Fibroblast of skin of abdomen (primary cell): ENCODE measurements around the gene SYTL3.

Source experiments
- DNase-seq: peaks from one replicate; pipeline ENCODE4 v3.0.0-alpha.2; 2013

SYTL3 gene

DNA sequence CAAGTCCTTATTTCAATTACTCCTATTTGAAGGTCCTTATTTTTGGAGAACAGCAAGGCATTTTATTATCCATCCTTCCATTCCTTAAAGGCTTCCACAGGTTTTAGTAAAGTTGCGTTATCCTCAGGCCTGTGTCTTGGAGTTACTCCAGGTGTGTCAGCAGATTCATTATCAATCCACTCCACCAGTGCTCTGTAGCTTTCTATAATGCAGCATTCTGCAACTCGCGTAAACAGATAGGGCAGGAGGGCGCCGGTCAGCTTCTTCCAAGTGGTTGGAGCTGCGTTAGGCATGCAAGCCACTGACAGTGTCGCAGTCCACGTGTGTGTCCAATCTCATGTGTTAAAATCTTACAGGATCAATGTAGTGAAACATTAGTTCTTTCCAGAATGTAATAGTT is 75.8 kb downstream of the SYTL3 start:
- DNase-seq: no peak

DNA sequence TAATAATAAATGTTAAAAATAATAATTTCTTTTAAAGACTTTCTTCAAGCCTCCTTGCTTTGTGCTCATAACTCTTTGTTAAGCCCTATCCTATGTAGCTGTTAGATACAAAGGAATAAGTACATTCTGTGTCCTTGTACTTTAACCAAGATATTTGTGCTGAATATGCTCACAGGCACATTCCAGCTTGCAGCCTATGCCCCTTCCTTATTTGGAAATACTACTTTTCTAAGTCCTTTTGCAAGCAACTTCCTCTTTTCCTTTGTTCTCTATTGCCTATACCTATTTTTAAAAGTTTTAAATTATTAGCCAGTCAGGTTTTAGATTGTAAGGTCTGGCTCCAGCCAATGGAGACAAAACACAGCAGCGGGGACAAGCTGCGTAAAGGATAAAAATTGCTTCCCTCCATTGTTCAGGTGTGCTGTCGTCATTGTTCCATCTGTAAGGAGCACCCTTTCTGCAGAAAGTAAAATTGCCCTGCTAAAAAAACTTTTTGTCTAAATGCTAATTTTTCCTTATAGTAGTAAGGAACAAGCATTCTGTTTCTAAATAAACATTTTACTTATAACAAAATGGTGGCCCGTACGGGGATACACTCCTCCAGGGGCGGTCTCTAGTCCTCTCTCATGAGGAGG is 80.2 kb downstream of the SYTL3 start:
- no peak for DNase-seq

DNA sequence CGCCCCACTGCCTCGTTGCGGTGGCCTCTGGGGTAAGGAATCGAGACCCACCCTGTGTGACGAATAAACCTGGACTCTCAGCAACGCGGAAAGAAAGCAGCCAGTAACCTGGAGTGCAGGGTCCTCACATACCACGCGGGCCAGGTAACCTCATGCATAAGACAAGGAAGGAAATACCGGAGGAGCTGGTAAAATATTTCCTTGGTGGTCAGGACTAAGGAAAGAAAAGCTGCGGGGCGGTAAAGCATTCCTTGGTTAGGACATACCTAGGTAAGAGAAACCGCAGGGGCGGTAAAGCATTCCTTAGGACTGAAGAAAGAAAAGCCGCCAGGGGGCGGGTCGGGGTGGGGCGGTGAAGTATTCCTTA is 80.7 kb downstream of the SYTL3 start:
- no peak for DNase-seq

DNA sequence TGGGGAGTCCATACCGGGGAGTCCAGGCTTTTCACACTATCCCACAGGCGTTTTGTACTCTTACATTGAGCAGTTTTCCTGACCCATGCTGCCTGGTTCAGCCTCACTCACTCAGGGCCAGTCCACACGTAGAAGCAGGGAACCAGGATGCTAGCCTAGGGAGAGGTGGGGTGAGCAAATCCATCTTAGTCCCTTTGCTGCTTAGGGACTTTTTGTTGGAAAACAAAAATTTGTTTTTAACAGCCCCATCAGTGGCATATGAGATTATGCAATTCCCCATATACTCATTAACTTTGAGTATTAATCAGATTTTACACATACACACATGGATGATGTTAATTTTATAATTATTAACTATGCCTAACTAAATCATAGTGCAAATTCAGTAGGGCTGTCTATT is 85.2 kb downstream of the SYTL3 start:
- DNase-seq: no peak

DNA sequence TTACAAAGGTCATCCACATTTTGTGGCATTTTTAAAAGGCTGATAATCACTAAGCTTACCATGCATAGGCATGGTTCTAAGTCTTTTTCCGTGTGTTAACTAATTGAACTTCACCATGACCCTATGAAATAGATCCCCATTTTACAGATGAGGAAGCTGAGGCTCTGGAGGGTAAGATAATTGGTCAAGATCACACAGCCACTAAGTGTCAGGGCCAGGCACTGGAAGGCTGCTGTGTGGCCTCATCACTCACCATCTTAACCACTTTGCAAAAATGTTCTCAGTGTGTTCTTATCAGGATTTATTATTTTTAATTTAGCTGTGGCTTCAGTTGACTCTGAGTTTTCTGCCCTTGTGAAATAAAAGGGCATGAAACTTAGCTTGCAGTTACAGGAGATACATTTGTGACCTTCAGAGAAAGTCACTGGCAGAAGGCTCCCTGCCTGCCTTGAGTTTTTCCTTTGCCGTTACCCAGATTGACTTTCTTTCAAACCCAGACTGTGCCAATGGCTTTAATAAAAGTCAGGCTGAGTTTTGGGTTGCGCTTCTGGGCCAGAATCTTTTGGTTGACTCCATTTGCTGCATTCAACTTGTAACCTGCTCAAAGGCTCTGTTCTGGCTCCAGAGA is 87.3 kb downstream of the SYTL3 start:
- no peak for DNase-seq

DNA sequence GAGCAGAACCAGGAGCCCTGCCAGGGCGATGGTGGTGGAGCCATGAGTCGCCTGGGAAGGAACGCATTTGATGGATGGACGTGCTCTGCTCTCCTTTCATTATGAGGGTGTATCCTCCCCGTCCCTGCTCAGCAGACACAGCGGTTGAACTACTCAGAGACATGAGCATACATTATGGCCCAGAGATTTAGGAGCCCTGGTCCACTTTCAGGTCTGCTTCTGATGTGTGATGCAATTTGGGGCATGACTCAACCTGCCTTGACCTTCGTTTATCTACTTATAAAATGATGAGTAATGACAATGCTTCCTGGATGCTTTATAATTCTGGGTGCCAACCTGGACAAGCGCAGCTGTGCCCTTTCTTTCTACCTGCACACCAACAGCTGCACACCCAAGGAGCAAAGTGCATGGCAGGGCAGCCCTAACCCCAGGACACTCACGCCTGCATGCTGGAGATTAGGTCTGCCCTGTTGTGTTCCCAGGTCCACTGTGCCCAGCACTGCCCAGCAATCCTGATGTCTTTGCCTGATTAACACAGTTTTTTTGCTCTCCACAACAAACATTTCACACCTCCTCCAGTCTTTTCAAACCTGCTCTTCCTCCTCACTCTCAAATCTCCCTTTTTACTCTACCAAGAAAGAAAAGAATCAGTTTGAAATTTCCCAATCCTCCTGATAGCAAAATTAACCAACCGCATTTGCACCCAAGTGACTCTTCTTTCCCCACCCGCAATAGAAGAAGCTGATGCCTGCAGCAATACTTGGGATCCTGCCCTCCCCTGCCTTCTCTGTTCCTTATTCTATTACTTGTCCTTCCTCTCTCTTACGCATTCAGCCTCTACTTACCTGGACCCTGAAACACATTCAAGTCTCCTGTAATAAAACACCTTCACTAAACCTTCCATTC is 88.1 kb downstream of the SYTL3 start:
- peak; percentile 47 for DNase-seq

DNA sequence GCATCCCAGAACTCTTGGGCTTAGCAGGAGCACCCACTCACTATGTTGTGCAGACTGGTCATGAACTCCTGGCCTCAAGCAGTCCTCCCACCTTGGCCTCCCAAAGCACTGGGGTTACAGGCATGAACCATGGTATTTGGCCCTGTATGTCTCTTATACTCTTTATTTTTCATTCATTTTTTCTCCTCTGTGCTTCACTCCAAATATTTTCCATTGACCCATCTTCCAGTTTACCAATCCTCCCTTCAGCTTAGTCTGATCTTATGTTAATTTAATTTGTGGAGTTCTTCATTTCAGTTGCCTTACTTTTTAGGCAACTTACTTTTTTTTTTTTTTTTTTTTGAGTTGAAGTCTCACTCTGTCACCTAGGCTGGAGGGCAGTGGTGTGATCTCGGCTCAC is 89.8 kb downstream of the SYTL3 start:
- DNase-seq: no peak

DNA sequence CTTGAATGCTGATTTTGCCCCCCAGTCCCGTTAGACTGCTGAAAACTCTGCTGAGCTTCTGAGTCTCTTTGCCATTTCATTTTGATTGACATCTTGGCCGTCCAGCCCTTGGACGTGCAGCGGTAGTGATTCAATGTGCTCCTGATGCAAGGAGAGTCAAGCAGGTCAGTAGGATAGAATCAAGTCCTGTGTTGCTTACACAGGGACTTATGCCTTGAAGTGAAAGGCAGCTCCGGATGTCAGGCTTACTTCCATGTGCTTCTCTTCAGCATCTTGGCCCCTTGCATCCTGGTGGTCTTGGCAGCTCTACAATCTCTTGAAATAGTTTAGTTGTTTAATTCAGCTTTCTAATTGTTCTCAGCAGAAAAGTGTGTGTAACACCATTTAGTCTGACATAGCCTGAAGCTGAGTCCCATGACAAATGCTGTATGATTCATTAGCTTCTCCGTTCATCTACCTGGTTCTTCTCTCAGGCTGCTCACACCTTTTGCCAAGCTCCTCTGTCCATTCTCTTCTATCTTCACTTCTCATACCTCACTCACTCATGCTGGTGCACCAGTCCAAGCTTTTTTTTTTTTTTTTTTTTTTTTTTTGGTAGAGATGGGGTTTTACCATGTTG is 93.3 kb downstream of the SYTL3 start:
- no peak for DNase-seq

DNA sequence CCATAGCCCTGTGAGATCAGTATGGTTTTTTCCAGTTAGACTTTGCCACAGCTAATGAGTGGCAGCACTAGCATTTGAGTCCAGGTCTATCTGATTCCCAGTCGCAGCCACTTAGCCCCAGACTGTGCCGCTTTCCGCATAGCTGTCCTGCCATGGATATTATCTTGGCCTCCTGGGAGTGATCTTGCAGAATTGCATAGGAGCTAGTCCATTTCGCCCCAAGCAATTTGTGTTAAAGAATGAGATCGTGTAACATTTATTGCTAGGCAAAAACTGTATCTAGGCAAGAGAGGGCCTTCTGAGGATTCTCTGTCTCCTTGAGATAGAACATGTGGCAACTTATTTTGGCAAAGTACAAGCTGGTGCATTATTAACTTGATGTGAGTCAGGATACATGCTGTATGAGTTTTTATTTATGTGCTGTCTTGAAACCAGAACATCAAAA is 95.2 kb downstream of the SYTL3 start:
- DNase-seq: no peak

DNA sequence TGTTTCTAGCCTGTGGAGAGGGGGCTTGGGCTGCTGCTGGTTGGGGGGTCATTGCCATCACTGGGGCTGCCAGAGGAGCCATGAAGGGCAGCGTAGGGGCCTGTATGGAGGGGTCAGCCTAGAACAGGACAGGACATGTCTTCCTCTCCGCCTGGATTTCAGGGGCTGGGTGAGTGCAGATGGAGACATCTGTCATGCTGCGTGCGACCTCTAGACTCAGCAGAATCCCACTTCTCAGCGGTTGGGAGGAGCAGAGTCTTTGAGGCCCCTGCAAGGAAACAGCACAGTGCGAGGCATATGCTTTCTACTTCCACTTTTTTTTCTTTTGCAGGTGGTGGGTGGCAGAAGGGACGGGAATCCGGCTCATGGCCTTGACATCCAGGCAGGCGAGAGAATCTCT is 101.4 kb downstream of the SYTL3 start:
- no peak for DNase-seq

DNA sequence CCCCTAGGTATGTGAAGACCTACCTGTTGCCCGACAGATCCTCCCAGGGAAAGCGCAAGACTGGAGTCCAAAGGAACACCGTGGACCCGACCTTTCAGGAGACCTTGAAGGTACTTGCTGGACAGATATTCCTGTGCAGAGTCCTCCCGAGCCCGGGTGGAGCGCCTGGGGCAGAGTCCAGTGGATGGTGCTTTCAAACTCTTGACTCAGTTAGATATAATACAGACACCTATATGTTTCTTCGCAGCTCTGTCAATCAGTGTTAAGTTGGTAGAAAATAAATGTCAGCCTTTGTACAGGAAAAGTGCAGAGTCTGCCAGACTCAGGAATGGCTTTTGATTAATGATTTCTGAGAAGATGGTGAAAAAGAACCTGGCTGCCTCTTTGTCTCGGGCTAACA is 102.1 kb downstream of the SYTL3 start:
- DNase-seq: no peak

DNA sequence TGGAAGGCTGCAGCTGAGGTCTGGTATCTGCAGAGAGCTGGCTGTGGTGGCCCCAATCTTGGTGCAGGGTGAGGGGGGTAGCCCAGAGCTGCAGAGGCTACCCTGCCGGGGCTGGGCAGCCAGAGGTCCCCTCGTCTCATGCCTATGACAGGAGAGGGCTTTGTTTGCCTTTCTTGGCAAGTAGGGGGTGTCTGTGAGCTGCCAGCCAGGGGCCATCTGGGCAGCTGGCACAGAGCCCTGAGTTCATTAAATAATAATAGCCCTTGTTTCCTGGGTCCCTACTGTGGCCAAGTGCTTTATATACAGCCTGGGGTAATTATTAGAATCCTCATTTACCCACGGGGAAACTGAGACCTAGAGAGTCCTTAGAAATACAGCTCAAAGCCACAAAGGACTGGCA is 102.8 kb downstream of the SYTL3 start:
- no peak for DNase-seq

DNA sequence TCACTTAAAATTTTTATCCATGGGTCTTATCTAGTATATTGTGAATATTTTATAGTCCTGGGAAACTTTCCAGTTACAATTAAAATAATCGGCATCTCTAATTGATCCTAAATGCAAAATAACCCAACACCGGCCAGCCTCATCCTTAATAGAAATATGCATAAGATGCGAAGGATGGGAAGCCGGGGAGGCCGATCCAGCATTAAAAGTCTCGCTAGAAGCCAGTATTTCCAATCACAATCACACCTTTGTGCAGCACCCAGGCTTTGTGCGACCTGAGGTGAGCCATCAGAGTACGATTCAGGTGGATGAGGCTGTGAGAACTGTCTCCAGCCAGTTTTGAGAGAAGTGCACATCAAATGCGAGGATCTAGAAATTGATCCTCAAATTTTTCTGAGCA is 104.0 kb downstream of the SYTL3 start:
- DNase-seq: no peak

DNA sequence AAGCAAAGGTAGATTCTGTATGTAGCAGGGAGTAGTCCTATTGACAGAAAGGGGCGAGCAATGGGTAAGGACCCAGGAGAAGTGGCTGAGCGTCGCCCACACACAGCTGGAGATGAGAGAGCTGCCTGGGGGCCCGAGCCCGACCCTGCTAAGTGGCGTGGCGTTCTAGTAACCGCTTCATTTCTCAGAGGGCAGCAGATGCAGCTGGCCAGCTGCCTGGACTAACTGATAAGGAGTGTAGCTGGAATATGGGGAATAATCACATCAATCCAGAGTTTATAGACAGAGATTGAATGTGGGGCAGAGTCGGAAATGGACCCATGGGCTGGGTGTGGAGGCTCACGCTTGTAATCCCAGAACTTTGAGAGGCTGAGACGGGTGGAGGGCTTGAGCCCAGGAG is 104.9 kb downstream of the SYTL3 start:
- no peak for DNase-seq

DNA sequence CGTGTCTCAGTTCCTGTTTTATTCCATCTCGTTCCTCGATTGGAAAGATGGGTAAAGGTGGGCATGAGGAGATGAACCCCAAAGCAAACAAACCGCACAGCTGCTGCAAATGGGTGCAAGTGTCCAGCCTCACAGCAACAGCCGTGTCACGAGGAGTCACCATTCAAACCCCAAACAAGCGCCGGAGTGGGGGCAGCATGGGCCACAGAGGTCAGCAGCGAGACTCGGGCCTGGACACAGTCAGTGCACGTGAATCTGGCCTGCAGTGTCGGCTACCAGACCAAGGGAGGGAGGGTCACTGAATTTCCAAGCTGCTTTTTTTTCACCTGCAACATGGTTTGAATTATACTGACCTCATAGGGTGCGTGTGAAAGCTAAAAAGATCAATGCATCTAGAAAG is 105.8 kb downstream of the SYTL3 start:
- no peak for DNase-seq

DNA sequence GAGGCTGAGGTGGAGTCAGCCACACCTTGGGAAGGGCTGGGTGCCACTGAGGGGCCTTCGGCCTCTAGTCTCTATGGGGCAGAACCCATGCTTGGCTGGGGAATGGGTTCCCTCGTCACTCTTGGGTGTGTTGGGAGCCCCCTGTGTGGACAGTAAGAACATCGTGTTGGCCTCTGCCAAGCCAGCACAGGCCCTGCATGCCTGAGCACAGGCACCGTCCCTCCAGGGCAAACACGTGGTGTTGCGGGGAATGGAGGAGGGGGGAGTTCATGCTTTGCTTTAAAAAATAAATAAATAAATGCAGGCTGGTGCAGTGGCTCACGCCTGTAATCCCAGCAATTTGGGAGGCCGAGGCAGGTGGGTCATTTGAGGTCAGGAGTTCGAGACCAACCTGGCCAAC is 106.3 kb downstream of the SYTL3 start:
- DNase-seq: no peak

DNA sequence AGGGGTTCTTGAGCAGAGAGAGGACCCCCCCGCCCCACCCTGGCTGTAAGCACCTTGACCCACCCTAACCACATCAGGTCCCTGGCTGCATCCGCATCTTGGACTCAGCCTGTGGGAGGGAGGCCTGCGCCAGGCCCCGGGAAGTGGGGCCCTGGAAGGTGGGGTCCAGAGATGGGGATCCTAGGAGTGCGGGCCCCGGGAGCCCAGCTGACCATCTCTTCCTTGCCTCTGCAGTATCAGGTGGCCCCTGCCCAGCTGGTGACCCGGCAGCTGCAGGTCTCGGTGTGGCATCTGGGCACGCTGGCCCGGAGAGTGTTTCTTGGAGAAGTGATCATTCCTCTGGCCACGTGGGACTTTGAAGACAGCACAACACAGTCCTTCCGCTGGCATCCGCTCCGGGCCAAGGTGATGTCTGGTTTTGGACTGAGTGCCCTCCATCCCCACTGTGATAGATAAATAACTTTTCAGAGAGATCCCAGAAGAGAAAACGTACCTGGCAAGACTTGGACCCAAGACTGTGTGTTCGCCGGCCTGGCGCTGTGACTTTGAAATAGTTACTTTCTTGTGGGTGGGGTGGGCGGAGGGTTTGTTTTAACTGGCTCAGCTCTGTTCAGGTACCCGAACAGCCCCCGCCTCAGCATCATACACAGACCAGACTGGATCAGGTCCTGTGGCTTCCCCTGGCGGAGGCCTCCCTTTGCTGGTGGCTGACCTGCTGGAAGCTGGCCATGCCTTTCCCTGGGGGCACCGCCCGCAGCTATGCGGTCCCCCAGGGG is 107.3 kb downstream of the SYTL3 start:
- no peak for DNase-seq

DNA sequence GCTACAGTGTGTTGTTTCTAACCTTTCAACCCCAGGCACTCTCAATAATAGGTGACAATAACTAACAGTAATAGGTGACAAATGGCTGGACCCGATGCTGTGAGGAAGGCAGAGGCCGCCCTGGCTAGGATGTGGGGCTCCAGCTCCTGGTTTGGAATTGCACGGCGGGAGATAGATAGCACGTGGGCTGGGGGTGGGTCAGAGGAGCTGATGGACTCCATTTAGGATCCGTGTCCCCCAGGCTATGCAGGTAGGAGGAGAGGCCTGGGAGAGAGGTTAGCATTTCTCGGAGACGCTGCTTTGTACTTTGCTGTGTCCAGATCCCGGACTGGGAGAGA is 107.9 kb downstream of the SYTL3 start:
- DNase-seq: no peak

DNA sequence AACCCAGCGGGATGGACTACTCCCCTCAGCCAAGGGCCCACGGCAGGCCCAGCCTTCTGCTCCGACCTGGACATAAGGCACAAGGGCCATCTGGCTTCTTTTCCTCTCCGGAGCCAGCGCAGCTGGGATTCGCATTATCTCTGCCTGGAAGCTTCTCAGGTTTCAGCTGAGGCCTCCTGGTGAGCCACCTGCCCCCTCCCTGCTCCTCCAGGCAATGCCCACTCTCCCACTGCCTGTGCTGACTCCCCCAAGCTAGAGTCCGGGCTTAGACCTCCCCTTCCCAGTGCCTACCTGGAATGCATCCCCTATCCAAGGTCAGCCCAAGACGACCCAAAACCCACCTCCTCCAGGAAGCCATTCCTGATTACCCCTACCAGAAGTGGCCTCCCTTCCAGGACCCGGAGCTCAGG is 108.6 kb downstream of the SYTL3 start:
- DNase-seq: peak; percentile 6

DNA sequence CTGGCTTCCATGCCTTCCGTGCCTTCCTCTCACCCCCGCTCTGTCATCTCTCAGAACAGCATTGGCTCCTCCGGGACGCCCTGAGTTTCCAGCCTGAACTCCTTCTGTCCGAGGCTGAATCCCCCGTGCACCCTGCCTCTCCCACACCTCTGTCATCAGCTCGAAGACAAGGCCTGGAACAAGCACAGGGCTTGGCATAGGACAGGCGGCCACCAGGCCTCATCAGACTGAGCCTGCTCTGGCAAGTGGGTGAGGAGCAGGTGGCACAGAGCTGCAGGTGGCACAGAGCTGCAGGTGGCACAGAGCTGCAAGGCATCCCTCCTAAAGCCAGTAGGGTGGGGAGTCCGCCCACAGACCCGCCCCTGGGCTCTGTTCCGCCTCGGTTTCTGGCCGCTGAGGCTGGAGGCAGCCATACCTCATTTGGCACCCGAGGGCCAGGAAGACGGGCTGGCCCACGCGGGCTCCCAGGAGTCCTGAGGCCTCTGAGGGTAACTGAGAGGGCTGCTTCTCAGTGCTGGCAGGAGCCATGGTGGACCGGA is 109.2 kb downstream of the SYTL3 start:
- no peak for DNase-seq

DNA sequence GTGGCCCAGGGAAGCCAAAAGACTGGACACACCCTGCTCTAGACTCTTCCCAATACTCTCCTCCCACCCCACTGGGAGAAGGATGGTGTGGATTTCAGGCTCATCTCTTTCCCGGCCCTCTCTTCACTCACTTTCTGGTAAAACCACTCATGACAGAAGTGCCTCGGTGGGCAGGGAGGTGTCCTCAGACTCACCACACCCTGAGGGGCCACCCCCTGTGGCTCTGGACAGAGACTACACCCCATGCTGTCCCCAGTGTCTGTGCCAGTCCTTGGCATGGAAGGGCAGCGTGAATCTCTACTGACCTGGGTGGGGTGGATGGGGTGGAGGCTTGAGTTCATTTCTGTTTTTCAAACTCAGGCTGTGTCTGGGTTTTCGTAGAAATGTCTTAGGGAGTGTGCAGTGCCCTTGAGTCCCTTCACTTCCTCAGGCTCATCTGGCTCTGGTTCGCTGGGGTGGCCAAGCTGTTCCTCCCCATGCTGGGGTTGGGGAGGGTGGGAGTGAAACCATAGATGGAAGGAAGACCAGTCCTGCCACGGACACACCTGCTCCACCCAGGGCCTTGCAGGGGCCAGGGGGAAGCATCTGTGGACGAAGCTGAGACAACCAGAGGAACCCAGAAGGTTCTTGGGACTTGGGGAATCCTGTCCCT is 110.2 kb downstream of the SYTL3 start:
- DNase-seq: no peak
